ENCODE data around the gene COPS7A. TPM values are rescaled to one million over a fixed set of nuclear protein-coding genes. Genes with fewer than 3 reads are reported as not detected.

Gene COPS7A
- polyA plus RNA-seq, 1 donor (not counting 4 experiments of a cell fraction or from before 2014, with no cell fraction given): 85.4 TPM

GRCh38 chr12:6766651-6767349, 43.0 kb downstream of the COPS7A start:
- no peaks in the 10 kb centered on the region for H4K20me1 ChIP-seq (ENCODE audit: control insufficient read depth, extremely low read depth, insufficient read depth, low read length)
- H3K36me3 ChIP-seq (ENCODE audit: control insufficient read depth in 2 of 2, extremely low read depth in 1 of 2, insufficient read depth in 2 of 2, low read length in 2 of 2): peaks cover 4 to 7% of the 10 kb centered on the region in 2 experiments
- H3K79me2 ChIP-seq (ENCODE audit: control insufficient read depth, insufficient read depth, low read length): peaks cover 11% of the 10 kb centered on the region
- H2AFZ ChIP-seq (ENCODE audit: control insufficient read depth, low read length): peak overlapping the region; percentile 63
- H3K27ac ChIP-seq (ENCODE audit: control insufficient read depth, insufficient read depth, low read length): peak overlapping the region; percentile 26
- FAIRE-seq (no peak), DNase-seq (ENCODE audit: low read depth, low spot score) (no peak)
- H3K9me3 ChIP-seq (ENCODE audit: control insufficient read depth, low read depth, low read length): no peaks in the 10 kb centered on the region
- H3K27me3 ChIP-seq (ENCODE audit: control insufficient read depth, extremely low read depth, insufficient read depth, low read length): no peaks in the 10 kb centered on the region
- no peaks in the 10 kb centered on the region for H3K9me1 ChIP-seq (ENCODE audit: control insufficient read depth, extremely low read depth, insufficient read depth, low read length)
- H3K9ac ChIP-seq (ENCODE audit: control insufficient read depth, extremely low read depth, insufficient read depth, low read length): peak overlapping the region; percentile 80
- peak overlapping the region; percentile 66 to 90 (median 80) for H3K4me3 ChIP-seq (ENCODE audit: control insufficient read depth in 2 of 3, extremely low read depth in 1 of 3, insufficient read depth in 2 of 3, low read depth in 1 of 3, low read length in 3 of 3)
- peak overlapping the region; percentile 75 for H3K4me2 ChIP-seq (ENCODE audit: control insufficient read depth, extremely low read depth, insufficient read depth, low read depth, low read length)
- dilution Hi-C loops (cut with MboI; ENCODE audit: extremely low pct_ligation_motif_present, low sequenced_read_pairs): no loop called here
- H3K4me1 ChIP-seq (ENCODE audit: control insufficient read depth, extremely low read depth, insufficient read depth, low read length): peaks cover 32% of the 10 kb centered on the region
- no peak for TF ChIP-seq EZH2 (IDR thresholded peaks at IDR 0.05; ENCODE audit: low read length)
- TF ChIP-seq, protein P1, sequence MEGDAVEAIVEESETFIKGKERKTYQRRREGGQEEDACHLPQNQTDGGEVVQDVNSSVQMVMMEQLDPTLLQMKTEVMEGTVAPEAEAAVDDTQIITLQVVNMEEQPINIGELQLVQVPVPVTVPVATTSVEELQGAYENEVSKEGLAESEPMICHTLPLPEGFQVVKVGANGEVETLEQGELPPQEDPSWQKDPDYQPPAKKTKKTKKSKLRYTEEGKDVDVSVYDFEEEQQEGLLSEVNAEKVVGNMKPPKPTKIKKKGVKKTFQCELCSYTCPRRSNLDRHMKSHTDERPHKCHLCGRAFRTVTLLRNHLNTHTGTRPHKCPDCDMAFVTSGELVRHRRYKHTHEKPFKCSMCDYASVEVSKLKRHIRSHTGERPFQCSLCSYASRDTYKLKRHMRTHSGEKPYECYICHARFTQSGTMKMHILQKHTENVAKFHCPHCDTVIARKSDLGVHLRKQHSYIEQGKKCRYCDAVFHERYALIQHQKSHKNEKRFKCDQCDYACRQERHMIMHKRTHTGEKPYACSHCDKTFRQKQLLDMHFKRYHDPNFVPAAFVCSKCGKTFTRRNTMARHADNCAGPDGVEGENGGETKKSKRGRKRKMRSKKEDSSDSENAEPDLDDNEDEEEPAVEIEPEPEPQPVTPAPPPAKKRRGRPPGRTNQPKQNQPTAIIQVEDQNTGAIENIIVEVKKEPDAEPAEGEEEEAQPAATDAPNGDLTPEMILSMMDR (optimal IDR thresholded peaks at IDR 0.05 in 1 of 3, IDR thresholded peaks at IDR 0.05 in 1 of 3, conservative IDR thresholded peaks at IDR 0.05 in 1 of 3; ENCODE audit: extremely low read depth in 1 of 3, insufficient read depth in 2 of 3, low read length in 3 of 3): peak in 2 of 3 experiments; percentile 72 to 75

DNA sequence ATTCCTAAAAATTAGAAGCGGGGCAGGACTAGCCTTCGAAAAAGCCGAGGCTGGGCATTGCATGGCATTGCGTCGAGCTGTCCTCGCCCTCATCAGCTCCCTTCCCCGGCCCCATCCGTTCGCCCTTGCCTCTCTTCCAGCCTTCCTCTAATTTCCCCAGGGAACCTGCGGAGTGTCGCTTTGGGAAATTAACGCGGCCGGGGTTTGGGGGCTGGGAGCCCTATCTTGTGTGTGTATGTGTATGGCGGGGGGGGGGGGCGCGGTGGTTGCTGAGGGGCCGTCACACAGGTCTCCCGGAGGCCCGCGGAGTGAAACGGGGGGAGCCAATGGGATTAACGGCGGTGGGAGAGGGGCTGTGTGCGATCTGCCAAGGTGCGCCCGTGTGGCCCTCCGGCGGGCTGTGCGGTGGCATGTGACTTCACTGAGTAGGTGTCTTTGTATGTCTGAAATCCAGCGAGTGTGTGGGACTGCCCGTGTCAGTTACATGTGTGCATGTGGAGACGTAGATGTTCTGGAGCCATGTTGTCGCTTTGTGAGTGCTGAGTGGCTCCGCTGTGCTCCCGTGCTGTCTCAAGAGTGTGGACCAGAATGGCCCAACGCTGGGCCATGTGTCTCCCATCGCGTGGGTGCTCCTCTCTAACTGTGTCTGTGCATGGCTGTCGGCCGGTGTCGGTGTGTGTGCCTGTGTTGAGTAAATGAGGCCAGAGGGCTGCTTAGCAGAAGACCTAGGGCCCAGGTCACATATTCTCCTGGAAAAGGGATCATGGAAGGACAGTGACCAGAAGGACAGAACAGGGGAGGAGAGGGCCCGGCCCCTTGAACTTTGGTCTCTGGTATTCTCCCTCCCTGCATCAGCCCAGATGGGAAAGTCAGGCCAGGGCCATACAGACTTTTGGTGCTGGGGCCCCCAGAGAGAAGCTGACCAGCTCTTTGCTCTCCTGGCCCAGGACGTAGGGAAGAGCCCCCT, 43.8 kb downstream of the COPS7A start:
- FAIRE-seq: peak; percentile 5
- TF ChIP-seq, protein P1 (optimal IDR thresholded peaks at IDR 0.05 in 1 of 3, IDR thresholded peaks at IDR 0.05 in 1 of 3, conservative IDR thresholded peaks at IDR 0.05 in 1 of 3; ENCODE audit: extremely low read depth in 1 of 3, insufficient read depth in 2 of 3, low read length in 3 of 3): no peak
- no peak for TF ChIP-seq EZH2 (IDR thresholded peaks at IDR 0.05; ENCODE audit: low read length)
- Histone ChIP-seq H3K4me1 (ENCODE audit: control insufficient read depth, extremely low read depth, insufficient read depth, low read length) (peaks cover 32% of the 10 kb centered on the region), H3K4me3 (ENCODE audit: control insufficient read depth in 2 of 3, extremely low read depth in 1 of 3, insufficient read depth in 2 of 3, low read depth in 1 of 3, low read length in 3 of 3) (peak overlapping the region; percentile 66 to 90 (median 80)), H3K4me2 (ENCODE audit: control insufficient read depth, extremely low read depth, insufficient read depth, low read depth, low read length) (peak overlapping the region; percentile 75), H3K9me1 (ENCODE audit: control insufficient read depth, extremely low read depth, insufficient read depth, low read length) (no peaks in the 10 kb centered on the region), H2AFZ (ENCODE audit: control insufficient read depth, low read length) (peak overlapping the region; percentile 63), H3K36me3 (ENCODE audit: control insufficient read depth in 2 of 2, extremely low read depth in 1 of 2, insufficient read depth in 2 of 2, low read length in 2 of 2) (peaks cover 4 to 7% of the 10 kb centered on the region in 2 experiments), H4K20me1 (ENCODE audit: control insufficient read depth, extremely low read depth, insufficient read depth, low read length) (no peaks in the 10 kb centered on the region), H3K27me3 (ENCODE audit: control insufficient read depth, extremely low read depth, insufficient read depth, low read length) (peaks cover under 1% of the 10 kb centered on the region), H3K9ac (ENCODE audit: control insufficient read depth, extremely low read depth, insufficient read depth, low read length) (peak overlapping the region; percentile 80), H3K79me2 (ENCODE audit: control insufficient read depth, insufficient read depth, low read length) (peaks cover 11% of the 10 kb centered on the region), H3K9me3 (ENCODE audit: control insufficient read depth, low read depth, low read length) (no peaks in the 10 kb centered on the region), H3K27ac (ENCODE audit: control insufficient read depth, insufficient read depth, low read length) (peak overlapping the region; percentile 26)
- DNase-seq (ENCODE audit: low read depth, low spot score): no peak
- dilution Hi-C loops (cut with MboI; ENCODE audit: extremely low pct_ligation_motif_present, low sequenced_read_pairs): no loop called here

Measured in keratinocyte (primary cell).